ENCODE measurements around the gene SETD2.
"Not testable (repeated sequence)": the region's sequence is repeated elsewhere in the genome, so short reads cannot be mapped to it uniquely, and the experiment has no call there.

SETD2 gene

DNA sequence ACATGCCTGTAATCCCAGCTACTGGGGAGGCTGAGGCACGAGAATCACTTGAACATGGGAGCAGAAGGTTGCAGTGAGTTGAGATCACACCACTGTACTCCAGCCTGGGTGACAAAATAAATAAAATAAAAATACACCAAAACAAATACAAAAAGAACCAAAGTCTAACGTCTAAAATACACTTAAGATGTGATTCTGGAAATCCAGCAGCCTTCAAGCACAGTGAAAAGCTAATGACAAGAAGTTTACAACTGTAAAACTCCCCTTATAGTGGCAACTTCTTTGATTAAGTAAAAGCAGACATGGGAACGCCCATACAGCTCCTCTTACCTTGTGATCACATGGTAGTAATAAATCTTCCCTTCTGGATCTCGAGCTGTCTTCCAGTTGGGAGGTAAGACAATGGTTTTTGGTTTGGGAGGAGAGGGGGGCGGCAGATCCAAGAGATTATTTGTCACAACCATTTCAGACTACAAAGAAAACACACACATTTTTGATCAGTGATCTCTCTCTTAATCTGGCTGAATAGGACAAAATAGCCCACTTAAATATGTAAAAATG is 121.6 kb downstream of the SETD2 start:
- POLR2A ChIA-PET (ENCODE audit: low non-redundant PET), result no interaction called here
- CTCF ChIA-PET, result no interaction called here
- H3K27ac ChIP-seq, result no peak overlapping the region
- TF ChIP-seq, protein P1, sequence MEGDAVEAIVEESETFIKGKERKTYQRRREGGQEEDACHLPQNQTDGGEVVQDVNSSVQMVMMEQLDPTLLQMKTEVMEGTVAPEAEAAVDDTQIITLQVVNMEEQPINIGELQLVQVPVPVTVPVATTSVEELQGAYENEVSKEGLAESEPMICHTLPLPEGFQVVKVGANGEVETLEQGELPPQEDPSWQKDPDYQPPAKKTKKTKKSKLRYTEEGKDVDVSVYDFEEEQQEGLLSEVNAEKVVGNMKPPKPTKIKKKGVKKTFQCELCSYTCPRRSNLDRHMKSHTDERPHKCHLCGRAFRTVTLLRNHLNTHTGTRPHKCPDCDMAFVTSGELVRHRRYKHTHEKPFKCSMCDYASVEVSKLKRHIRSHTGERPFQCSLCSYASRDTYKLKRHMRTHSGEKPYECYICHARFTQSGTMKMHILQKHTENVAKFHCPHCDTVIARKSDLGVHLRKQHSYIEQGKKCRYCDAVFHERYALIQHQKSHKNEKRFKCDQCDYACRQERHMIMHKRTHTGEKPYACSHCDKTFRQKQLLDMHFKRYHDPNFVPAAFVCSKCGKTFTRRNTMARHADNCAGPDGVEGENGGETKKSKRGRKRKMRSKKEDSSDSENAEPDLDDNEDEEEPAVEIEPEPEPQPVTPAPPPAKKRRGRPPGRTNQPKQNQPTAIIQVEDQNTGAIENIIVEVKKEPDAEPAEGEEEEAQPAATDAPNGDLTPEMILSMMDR (conservative IDR thresholded peaks at IDR 0.05; ENCODE audit: low read depth), result no peak
- DNase-seq (ENCODE audit: low spot score), result no peak

DNA sequence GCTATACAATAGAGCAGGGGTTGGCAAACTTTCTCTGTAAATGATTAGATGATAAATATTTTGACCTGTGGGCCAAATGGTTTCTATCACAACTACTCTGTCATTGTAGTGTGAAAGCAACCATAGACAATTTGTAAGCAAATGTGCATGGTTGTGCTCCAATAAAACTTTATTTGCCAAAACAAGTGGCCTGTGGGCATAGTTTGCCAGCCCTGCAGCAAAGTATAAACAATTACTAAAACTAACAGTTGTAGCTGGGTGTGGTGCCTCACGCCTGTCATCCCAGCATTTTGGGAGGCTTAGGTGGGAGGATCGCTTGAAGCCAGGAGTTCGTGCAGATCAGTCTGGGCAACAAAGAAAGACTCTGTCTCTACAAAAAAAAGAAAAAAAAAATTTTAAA is 122.8 kb downstream of the SETD2 start:
- no peak overlapping the region for H3K27ac ChIP-seq
- DNase-seq (ENCODE audit: low spot score), result no peak
- TF ChIP-seq, protein P1 (conservative IDR thresholded peaks at IDR 0.05; ENCODE audit: low read depth), result no peak
- POLR2A ChIA-PET (ENCODE audit: low non-redundant PET), result no interaction called here
- CTCF ChIA-PET, result no interaction called here

DNA sequence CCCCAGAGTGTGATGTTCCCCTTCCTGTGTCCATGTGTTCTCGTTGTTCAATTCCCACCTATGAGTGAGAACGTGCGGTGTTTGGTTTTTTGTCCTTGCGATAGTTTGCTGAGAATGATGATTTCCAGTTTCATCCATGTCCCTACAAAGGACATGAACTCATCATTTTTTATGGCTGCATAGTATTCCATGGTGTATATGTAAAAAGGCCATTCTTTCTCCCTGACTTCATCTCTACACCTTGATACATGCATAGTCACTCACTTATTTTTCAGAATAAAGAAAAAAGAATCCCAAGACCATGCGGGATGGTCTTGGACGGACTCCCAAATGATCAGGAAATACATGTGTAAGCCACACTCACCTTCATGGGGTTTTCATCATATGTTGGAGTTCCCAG is 126.6 kb downstream of the SETD2 start:
- CTCF ChIA-PET; POLR2A ChIA-PET (ENCODE audit: low non-redundant PET); DNase-seq (ENCODE audit: low spot score); H3K27ac ChIP-seq: not testable (repeated sequence)

DNA sequence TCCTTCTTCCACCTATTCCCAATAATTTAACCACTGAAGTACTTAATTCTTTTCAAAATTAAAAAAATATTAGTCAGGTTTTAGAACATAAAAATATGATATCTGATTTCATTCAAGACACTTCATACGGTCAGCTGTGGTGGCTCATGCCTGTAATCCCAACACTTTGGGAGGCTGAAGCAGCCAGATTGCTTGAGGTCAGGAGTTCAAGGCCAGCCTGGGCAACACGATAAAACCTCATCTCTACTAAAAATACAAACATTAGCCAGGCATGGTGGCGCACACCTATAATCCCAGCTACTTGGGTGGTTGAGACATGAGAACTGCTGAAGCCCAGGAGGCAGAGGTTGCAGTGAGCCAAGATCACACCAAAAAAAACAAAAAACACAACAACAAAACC is 127.8 kb downstream of the SETD2 start:
- TF ChIP-seq, protein P1 (conservative IDR thresholded peaks at IDR 0.05; ENCODE audit: low read depth), result no peak
- DNase-seq (ENCODE audit: low spot score), result no peak
- ChIA-PET CTCF (interaction anchor here (0.6 kb wide), 1 partner anchor 703 kb away, joined by 4 read pairs; no protein-coding TSS in a partner anchor), POLR2A (ENCODE audit: low non-redundant PET) (no interaction called here)
- no peak overlapping the region for H3K27ac ChIP-seq

DNA sequence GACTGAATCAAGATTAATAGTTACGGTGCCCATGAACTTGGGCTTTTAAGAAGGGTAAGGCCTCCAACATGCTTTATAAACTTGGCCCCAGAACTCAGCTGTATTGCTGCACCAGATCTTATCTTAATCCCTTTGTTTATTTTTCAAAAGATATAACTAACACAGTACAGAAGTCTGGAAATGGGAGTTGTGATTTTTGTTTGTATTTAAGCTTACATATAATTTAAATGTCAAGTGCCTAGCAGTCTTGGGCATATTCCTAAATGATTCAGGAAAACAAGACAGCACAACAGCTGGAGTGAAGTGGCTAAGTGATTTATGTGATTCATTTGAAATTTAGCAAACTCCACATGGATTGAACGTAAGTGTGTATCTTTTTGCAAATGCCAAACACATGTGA is 128.3 kb downstream of the SETD2 start:
- ChIA-PET CTCF (interaction anchor here (0.6 kb wide), 1 partner anchor 704 kb away, joined by 4 read pairs; no protein-coding TSS in a partner anchor), POLR2A (ENCODE audit: low non-redundant PET) (no interaction called here)
- no peak for DNase-seq (ENCODE audit: low spot score)
- H3K27ac ChIP-seq, result no peak overlapping the region
- TF ChIP-seq, protein P1 (conservative IDR thresholded peaks at IDR 0.05; ENCODE audit: low read depth), result no peak

DNA sequence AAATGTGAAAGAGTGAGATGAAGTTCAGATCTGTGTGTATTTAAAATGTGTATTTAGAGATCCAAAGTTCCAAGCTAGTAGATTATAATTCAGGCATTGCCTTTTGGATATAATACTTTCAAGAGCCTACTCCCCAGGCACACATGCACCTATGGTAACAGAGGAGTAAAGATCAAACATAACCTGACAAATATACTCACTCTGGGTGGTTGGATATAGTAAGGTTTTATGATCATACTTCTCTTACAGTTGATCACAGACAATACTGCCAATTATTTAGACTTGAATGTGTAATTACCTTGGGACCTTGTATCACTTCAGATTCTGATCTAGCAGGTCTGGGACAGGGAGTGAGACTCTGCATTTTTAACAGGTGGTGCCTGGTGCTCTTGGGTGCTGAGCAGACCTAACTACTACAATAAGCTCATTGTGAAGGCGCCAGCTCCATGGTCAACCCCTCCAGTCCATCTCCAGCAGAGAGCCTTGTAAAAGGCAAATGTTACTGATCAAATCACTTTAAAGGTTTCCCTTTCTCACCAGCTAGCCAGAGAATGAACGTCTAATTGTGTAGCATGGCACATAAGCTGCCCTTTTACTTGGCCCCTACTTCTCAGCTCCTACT is 128.9 kb downstream of the SETD2 start:
- POLR2A ChIA-PET (ENCODE audit: low non-redundant PET), result no interaction called here
- H3K27ac ChIP-seq, result no peak overlapping the region
- TF ChIP-seq, protein P1 (conservative IDR thresholded peaks at IDR 0.05; ENCODE audit: low read depth), result no peak

DNA sequence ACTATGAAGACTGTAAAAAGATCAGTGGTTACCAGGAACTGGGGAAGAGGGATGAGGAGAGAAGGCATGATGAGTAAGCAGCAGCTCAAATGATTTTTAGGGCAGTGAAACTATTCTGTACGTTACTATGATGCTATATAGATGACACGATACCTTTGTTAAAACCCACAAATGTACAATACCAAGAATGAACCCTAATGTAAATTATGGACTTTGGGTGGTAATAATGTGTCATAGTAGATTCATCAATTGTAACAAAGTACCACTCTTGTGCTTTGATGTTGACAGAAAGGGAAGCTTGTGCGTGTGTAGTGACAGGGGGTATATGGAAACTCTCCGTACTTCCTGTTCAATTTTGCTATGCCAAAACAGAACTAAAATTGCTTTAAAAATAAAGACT is 132.9 kb downstream of the SETD2 start:
- H3K27ac ChIP-seq; POLR2A ChIA-PET (ENCODE audit: low non-redundant PET); CTCF ChIA-PET; DNase-seq (ENCODE audit: low spot score): not testable (repeated sequence)

More for the DNA sequence above, 128.9 kb downstream of the SETD2 start:
- CTCF ChIA-PET, result no interaction called here
- no peak for DNase-seq (ENCODE audit: low spot score)
